Central memory CD4-positive, alpha-beta T cell (primary cell): ENCODE measurements around the gene FAXDC2.
"Not testable (repeated sequence)": the region's sequence is repeated elsewhere in the genome, so short reads cannot be mapped to it uniquely, and the experiment has no call there.

Source experiments
- DNase-seq: peaks from one replicate; pipeline ENCODE4 v3.0.0; 2022

FAXDC2 gene

GRCh38 chr5:154829589-154830218 lies 20.7 kb downstream of the FAXDC2 start:
- peak; percentile 42 for DNase-seq

DNA sequence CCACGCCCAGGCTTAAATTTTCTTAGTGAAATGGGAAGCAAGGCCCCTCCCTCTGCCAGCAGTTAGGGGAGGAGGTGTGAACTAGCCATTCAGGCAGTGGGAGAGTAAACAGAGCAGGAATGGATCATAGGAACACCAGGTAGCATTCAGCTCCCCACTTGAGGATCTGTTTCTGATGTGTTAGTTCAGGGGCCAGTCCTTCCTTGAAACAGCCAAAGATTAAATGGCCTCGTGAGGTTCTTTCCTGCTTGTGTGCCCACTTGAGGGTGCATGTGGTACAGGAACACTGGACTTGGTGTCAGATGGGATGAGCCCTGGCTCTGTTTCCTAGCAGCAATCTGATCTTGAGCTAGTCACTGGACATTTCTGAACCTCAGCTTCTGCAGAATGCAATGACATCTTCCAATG lies 21.2 kb downstream of the FAXDC2 start:
- DNase-seq = no peak

DNA sequence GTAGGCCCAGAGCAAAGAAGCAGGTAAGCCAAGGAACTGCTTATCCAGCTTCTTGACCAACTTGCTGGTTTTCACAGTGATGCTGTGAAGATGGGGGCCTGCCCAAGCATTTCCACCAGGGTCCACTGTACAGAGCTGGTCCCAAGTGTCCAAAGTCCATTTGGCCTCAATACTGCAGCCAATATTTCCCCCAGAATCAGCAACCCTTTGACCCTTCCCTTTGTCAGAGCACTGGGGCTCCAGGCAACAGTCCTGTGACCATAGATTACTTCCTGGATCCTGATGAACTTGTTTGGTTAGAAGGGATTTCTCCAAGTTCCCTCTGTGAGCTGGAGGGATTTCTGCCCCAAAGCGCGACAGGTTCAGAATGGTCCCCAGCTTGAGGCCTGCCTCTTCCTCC lies 26.3 kb downstream of the FAXDC2 start:
- DNase-seq = no peak

- no peak for DNase-seq
Measured at GRCh38 chr5:154823605-154824004, 26.8 kb downstream of the FAXDC2 start.

GRCh38 chr5:154822896-154823295 lies 27.5 kb downstream of the FAXDC2 start:
- DNase-seq = not testable (repeated sequence)

DNA sequence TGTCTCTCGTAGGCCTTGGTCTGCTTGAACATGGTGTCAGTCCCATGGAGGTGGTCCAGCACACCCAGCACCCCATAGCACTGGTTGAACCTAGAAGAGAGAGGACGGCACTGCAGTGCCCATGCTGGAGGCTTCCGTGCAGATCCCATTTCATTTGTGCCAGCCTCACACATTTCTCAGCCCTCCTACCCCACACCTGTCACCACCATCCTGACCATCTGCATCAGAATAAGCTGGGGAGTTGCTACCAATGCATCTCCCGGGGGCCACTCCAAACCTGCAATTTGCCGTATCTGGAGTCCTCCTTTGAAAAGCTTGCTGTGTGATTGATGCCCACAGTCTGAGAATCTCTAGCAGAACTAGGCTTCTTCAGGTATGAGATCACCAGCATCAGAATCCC lies 30.0 kb downstream of the FAXDC2 start:
- no peak for DNase-seq

DNA sequence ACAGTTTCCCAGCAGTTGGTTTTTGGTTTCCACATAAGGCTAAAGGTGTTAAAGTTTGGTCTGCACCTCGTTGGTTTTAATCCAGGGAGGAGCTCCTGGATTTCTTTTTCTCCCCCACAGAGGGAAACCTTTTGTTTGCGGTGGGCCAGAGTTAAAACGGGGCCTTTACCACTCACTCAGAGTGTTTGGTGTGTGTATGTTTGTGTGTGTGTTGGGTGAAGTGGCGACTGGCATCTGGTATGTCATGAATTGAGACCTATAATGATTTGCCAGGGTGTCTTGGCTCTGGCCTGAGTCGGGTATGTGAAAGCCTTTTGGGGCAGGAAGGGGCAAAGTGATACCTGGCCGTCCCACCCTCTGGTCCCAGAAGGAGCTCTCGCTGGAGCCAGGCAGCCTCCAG lies 30.9 kb downstream of the FAXDC2 start:
- DNase-seq = no peak

- no peak for DNase-seq
Measured at GRCh38 chr5:154818471-154819116, 31.8 kb downstream of the FAXDC2 start.

- DNase-seq = no peak
Measured at GRCh38 chr5:154817815-154818214, 32.6 kb downstream of the FAXDC2 start.

- no peak for DNase-seq
Measured at GRCh38 chr5:154816891-154817492, 33.4 kb downstream of the FAXDC2 start.

DNA sequence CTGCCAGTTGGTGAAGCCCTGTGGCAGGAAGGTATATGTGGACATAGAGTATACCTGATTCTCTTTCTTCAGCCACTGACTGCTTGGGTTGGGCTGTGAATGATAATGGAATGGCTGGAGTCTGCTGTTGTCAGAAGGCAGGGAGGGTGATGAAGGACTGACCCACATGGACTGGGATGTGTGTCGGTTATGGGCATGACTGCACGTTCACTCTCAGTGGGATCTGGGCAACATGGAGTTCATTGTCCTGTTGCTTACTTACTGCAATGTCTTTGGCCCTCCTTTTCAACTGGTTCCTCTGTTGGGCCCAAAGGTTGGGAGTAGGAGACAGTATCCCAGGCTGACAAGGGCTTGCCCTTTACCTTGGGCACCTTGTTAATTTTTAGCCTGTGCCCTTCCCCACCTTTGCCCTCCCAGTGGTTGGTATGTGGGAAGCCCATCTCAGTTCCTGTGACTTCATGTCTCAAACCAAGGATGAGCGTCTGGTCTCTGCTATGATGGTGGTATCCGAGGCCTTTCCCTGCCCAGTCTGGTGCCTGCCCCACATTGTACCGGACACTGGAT lies 34.6 kb downstream of the FAXDC2 start:
- DNase-seq = no peak

DNA sequence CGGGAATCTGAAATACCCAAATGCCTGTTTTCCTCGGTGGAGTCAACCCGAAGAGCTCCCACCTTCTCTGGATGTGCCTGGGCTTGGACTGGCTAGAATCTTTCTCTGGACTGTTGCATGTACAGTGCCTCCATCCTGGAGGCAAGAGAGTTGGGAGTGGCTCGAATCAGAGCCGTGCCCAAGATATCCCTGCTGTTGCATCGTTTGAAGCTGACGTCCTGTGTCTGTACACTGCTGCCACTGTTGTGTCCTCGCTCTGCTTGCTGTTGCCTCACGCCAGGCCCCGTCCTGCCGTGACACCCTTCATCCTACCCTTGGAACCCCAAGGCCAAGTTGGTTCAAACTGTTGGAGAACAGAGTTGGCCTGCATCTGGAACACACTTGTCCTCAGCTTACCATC lies 35.4 kb downstream of the FAXDC2 start:
- DNase-seq = no peak

DNA sequence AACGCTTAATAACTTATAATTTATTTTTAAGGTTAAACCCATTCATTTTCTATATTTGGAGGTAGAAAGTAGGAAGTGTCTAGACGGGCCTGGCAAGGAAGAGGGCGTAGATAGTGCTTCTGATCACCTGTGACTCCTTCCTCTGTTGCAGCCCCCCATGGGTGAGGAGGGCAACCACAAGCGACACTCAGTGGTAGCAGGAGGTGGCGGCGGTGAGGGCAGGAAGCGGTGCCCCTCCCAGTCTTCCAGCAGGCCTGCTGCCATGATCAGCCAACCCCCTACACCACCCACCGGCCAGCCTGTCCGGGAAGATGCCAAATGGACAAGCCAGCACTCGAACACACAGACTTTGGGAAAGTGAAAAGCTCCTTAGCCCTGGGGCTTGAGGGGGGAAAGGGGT lies 36.7 kb downstream of the FAXDC2 start:
- peak; percentile 44 for DNase-seq

- no peak for DNase-seq
Measured at GRCh38 chr5:154813158-154813557, 37.2 kb downstream of the FAXDC2 start.

DNA sequence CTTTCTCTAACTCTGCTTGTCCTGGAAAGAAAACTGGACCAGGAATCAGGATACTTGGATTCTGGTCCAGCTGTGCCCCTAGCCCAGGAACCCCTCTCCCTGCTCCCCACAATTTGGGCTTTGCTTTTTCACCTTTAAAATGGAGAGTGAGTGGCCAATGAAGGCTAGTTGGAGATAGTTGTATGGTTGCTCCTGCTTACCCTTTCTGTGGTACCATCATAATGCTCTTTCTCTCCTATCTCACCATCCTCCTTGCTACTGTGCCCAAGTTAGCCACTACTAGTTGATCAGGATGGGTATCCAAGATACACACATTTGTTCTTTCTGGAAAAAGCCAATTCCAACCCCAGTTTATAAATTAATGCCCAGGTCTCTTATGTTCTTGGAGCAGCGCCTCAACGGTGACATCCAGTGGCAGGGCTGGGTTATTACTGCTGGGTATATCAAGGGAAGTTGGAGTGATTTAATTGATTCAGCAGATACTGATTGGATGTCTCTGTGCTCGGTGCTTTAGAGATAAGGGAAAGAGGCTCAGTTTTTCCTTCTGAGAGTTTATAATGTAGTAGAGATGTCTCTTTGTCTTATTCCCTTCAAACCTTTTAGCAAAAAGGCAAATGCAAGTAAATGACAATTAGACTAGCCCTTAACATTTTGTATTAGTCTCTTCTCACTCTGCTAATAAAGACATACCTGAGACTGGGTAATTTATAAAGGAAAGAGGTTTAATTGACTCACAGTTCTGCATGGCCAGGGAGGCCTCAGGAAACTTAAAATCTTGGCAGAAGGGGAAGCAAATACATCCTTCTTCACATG lies 38.5 kb downstream of the FAXDC2 start:
- peak; percentile 57 for DNase-seq

GRCh38 chr5:154811239-154811638 lies 39.2 kb downstream of the FAXDC2 start:
- DNase-seq = no peak

DNA sequence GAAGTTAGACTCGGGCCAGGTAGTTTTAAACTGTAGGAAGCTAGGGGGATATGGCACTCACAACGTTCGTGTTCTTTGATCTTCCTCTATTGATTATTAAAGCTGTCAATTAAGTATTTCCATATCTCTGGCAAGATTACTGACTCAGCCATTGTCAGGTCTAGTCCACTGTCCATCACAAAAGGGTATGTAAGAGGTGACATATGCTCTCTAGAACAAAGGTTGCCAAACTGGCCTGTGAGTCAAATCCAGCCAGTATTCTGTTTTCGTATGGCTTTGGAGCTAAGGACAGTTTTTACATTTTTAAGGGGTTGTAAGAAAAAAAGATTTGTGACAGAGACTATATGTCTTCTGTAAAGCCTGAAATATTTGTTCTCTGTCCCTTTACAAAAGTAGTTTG lies 44.2 kb downstream of the FAXDC2 start:
- no peak for DNase-seq

- DNase-seq = no peak
Measured at GRCh38 chr5:154802050-154802449, 48.4 kb downstream of the FAXDC2 start.

DNA sequence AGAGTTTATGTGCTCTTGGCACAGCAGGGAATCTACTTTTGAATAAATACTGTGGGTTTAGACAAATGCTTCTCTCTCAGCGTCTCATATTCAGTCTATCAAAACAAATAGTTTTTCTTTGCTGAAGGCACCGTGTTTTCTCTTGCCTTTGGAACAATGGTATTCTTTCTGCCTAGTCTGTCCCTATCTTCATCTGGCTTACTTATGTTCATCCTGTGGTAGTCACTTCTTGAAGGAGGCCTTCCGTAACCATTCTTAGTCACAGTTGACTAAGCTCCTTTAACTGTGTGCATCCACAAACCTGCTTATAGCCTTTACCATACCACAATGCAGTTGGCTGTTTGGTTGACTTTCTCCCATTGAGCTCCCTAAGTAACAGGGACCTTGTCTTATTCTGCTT lies 49.3 kb downstream of the FAXDC2 start:
- no peak for DNase-seq

- DNase-seq = no peak
Measured at GRCh38 chr5:154800582-154800981, 49.8 kb downstream of the FAXDC2 start.

- DNase-seq = no peak
Measured at GRCh38 chr5:154797762-154798161, 52.6 kb downstream of the FAXDC2 start.

- DNase-seq = no peak
Measured at GRCh38 chr5:154795235-154795596, 55.2 kb downstream of the FAXDC2 start.

DNA sequence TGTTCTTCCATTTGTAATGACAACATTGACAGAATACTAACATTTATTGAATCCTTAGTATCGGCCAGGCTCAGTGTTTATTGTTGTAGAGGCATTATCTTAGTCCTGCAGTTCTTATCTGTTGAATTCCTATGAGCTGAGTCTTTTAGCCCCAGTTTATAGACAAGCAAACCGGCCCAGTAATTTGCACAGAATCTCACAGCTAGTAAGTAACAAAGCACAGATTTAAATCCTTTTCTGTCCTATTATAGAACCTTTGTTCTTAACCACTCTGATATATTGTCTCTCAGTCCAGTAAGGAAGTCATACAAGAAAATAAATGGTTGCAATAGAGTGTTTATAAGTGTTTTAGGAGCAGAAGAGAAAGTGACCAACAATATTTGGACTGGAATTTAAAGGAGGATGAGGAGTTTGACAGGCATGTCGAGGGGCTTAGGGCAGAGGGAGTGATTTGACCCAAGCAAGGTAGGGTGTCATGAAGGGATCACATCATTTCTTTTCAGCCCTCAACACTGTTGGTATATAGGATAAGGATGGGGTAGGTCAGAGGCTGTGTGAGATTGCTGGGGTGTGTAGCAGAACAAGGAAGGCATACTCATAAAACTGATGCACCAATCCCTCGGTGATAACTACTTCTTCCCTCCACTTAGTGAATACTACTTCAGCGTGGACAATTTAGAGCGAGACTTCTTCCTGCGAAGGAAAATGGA lies 55.7 kb downstream of the FAXDC2 start:
- no peak for DNase-seq
